Measurements from ENCODE around the gene RAB6C.
"Not testable (repeated sequence)": the region's sequence is repeated elsewhere in the genome, so short reads cannot be mapped to it uniquely, and the experiment has no call there.

RAB6C gene

DNA sequence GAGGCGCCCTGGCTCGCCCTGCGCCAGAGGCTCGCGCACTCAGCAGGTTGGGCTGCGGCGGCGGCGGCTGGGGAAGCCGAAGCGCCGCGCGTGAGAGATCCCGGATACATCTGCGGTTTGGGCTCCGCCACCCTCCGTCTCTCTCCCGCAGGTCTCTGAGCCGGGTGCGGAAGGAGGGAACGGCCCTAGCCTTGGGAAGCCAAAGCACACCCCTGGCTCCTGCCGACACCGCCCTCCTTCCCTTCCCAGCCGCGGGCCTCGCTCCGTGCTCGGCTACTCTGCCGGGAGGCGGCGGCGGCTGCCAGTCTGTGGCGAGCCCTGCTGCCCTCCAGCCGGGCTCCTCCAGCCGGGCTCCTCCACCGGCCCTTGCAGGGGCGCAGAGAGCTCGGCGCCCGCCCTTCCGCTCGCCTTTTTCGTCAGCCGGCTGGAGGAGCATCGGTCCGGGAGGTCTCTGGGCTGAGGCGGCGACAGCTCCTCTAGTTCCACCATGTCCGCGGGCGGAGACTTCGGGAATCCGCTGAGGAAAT lies at the start of gene RAB6C:
Gene RAB6C (plus strand): TSS at position 38 of the 527 bp plus-strand sequence. CDS start 450 bp downstream, at position 488.
- DNase-seq = not testable (repeated sequence)

- DNase-seq = no peak
Observed at GRCh38 chr2:129930451-129930850, 49.0 kb upstream of the RAB6C start.

DNA sequence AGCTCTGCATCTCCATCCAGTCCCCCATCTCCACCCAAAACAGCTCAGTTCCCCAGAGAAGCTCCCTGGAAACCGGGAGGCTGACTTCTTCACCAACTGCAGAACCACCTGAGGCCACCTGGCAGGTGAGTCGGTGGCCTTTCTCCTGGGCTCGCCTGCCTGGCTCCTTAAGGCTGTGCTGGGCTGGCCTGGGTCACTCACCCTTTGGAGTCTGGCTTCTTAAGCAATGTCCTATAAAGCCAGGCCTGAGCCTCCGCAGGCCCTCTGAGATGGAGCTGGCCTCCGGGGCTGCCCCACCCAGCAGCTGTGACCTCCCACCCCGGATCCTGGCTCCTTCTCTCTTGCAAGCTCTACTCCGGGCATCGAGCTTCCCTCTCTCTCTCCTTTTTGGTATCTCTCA lies 46.1 kb upstream of the RAB6C start:
- DNase-seq = not testable (repeated sequence)

DNA sequence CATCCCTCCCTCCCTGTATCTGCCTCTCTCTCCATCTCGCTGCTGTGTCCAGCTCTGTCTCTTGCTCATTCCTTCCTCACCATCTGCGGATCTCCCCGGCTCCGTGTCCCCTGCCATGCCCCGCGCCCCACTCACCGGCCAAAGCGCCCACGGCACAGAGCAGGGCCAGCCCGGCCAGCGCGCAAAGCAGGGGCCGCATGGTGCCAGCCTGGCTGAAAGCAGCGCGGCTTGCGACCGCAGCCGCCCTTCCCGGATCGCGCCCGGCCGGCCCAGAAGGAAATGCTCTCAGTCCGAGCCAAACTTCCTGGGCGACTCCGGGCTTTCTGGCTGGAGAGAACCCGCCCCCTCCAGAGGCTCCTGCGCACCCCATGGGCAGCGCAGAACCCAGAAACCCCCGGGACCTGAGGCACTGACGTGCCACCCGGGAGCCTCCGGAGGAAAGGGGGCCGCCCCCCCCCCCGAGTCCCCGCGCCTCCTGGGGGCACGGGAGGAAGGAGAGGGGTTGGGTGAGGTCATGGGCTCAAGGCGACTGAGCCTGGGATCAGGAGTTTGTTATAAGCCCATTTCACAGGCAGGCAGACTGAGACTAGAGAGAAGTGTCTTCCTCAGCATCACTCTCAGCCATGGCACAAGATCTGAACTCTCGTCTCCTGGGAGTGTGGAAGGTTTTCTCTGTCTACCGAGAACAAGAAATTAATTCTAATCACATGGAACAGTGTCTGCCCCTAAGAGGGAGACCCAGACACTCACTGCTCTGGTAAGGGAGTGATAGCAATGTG lies 45.2 kb upstream of the RAB6C start:
- no peak for DNase-seq

DNA sequence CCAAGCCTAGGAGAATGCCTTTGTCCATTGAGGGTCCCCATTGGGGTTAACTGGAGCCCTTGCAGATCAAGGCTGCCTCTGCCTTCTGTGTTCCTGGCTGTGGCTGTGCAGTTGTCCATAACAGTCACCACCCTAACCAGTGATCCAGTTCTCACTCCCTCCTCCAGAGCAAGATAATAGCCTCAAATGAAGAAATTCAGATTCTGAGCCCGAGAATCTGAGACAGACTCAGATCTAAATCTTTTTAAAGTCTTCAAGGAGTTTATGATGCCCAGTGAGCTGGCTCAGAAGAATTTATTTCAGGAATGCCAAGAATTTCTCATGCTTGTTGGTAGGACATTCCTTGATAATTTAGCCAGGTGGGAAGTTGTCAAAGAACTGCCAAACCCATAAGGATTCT lies 44.3 kb upstream of the RAB6C start:
- no peak for DNase-seq

GRCh38 chr2:129936334-129936934 lies 43.0 kb upstream of the RAB6C start:
- DNase-seq = no peak

DNA sequence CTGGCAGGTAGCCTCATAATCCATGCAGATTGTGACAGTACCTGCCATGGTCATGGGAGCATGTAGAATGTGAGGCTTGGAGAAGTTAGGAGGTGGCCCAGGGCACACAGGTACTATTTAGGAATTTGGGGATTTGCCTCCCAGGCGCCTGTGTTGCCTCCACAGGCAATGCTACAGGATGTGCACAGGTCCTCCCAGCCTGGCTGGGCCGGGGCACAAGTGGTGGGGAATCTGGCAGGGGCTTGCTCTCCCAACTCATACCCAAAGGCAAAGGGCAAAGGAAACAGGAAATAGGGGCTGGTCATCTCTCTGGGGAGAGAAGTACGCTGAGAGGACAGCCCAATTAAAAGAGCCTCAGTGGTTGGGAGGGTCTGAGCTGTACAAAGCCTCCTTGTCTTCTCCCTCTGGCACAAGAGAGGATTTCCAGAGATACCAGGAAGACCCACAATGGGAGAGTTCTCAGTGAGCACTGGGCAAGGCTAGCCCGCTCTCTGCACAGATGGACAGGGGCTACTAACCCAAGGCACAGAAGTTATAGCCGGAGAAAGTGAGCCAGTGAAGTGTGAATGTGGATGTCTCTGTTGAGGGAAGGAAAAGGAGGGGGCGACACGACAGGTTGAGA lies 40.5 kb upstream of the RAB6C start:
- not testable (repeated sequence) for DNase-seq

DNA sequence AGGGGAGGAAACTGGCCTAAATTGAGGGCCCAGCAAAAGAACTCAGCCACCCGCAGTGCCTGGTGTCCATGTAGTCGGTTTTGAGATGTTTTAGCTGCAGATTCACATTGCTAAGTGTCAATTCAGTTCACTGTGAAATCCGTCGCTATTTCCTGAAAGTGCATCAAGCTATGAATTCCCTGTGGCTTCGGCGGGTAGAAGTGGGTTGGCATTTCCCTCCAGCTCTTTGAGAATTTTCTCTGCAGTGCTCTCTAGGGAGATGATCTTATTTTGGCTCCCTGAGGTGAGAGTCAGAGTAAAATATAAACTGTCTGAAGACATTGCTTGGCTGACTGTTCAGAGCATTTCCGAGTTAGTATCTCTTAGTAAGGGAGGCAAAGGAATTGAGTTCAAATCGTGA lies 36.0 kb upstream of the RAB6C start:
- not testable (repeated sequence) for DNase-seq

- no peak for DNase-seq
Observed at GRCh38 chr2:129945557-129945956, 33.9 kb upstream of the RAB6C start.

GRCh38 chr2:129947712-129948111 lies 31.8 kb upstream of the RAB6C start:
- not testable (repeated sequence) for DNase-seq

DNA sequence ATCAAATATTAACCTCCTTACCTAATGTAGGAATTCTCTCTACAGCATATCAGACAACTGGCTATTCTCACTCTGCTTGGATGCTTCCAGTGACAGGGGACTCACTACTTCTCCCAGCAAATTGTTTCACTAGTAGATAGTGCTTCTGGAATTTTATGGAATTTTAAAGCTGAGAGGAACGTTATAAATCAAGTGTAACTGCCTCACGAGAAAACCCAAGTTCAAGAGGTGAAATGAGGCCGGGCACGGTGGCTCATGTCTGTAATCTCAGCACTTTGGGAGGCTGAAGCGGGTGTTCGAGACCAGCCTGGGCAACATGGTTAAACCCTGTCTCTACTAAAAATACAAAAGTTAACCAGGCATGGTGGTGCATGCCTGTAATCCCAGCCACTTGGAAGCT lies 23.3 kb upstream of the RAB6C start:
- DNase-seq = not testable (repeated sequence)

DNA sequence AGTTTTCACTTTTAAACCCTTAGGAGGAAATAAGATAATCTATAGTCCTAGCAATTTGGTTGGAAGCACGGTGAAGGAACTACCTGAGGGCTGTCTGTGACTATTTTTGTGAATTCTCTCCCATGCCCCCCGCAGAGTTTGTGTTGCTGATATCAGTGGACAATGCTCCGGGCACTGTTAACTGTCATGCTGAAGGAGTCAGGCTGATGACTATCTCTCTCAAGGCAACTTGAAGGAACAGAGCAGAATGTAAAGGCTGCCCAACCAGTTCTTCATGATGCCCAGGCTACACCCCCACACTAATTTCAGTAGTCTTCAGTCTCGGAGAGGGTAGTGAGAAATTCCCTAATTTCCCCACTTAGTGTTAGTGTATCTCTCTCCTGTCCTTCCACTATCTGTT lies 21.6 kb upstream of the RAB6C start:
- DNase-seq = no peak

DNA sequence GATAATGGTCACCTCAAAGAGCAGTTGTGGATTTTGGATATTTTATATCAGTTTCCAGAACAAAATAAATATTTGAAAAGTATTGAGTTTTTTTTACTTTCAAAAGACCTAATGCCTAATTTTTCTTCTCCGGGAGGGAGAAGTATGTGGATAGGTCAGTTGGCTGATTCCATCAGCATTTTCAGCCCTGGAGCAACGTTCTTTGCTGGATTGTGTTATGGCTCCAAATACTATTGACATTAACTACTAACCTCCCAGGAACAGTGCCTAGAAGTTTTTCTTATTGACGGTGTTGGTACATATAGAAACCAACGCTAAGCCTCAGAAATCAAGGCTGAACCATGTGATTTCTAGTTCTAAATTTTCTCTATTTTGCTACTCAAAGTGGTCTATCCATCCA lies 20.7 kb upstream of the RAB6C start:
- DNase-seq = not testable (repeated sequence)

- not testable (repeated sequence) for DNase-seq
Observed at GRCh38 chr2:129968605-129969004, 10.9 kb upstream of the RAB6C start.

DNA sequence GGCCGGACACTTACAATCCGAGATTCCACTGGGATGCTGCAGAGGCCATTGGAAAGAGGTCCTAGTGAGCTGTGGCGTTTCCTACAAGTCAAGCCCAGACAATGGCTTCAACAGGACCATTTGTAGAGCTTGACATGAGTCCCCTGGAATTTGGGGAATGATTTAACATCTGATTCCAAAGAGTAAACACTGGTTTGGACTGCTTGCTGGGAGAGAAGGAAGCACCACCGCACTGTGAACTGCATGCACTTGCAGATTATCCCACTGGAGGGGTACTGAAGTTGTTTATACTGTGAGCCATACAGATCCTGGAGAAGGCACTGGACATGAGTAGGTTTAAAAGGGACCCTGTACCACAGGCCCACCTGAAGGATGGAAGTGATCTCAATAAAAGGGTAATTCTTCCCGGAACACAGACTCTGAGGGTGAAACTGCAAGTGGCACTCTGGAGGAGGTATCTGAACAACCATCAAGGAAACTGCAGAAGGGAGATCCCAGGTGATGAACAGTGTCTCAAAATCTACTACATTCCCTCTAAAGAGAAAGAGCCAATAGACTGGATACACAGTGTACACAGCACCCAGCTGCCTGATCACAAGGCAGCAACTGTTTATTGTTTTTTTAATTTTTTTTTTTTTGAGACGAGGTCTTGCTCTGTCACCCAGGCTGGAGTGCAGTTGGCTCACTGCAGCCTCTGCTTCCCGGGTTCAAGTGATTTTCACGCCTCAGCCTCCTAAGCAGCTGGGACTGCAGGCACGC lies 4.3 kb upstream of the RAB6C start:
- no peak for DNase-seq

DNA sequence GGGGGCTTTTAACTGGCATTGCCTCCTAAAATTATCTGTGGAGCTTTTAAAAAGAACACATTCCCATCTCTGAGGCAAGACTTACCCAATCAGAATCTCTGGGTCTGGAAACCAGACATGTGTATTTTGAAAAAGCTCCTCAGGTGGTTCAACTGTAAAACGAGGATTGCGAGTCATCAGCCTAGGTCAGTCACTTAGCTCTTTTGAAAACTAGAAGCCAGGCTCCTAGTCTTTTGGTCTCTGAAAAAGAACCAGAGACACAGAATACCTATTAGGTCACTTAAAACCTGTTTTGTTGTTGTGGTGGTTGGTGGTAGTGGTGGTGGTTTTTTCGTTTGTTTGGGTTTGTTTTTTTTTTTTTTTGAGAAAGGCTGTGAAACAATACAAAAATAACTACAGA lies 2.5 kb upstream of the RAB6C start:
- DNase-seq = not testable (repeated sequence)

DNA sequence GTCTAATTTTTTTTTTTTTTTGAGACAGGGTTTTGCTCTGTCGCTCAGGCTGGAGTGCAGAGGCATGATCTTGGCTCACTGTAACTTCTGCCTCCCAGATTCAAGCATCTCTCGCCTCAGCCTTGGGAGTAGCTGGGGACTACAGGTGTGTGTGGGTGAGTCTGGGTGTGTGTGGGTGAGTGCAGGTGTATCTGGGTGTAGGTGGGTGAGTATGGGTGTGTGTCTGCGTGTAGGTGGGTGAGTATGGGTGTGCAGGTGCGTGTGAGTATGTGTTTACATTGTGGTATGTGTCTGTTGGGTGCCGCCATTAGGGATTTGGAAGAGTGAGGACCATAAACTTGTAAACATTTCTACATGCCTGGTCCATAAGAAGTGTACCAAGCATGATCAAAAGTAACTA lies 1.5 kb upstream of the RAB6C start:
- no peak for DNase-seq

DNA sequence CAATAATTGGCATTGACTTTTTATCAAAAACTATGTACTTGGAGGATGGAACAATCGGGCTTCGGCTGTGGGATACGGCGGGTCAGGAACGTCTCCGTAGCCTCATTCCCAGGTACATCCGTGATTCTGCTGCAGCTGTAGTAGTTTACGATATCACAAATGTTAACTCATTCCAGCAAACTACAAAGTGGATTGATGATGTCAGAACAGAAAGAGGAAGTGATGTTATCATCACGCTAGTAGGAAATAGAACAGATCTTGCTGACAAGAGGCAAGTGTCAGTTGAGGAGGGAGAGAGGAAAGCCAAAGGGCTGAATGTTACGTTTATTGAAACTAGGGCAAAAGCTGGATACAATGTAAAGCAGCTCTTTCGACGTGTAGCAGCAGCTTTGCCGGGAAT lies 780 bp downstream of the RAB6C start:
- not testable (repeated sequence) for DNase-seq

DNA sequence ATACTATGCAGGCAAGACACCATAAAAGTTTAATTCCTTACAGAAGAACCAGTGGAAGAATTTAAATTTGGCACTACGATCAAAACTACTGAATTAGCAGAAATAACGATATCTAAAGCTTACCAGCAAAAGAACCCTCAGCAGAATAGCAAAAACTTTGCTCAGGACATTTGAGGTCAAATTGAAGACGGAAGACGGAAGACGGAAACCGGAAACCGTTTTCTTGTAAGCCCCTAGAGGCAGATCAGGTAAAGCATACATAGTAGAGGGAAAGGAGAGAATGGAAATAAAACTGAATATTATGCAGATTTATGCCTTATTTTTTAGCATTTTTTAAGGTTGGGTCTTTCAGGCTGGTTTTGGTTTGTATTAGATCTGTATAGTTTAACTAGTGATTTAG lies 2.2 kb downstream of the RAB6C start:
- not testable (repeated sequence) for DNase-seq

DNA sequence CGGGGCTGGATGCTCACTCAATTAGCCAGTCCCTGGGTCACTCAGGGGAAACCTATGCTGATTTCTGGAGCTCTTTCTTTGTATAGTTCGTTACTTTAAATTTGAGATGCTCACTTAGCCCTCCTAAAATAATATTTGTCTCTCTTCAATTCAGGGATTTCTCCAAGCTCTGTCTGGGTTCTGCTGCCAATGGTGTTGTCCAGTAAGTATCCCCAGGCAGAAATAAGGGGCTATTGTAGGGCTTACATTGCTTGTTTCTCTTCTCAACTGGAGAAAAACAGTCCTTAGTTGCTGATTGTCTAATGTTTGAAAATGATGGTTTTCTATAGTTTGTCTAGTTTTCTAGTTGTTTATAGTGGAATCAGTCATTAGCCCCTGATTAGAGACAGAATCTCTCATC lies 5.0 kb downstream of the RAB6C start:
- DNase-seq = no peak

GRCh38 chr2:129992415-129993006 lies 13.0 kb downstream of the RAB6C start:
- DNase-seq = not testable (repeated sequence)

DNA sequence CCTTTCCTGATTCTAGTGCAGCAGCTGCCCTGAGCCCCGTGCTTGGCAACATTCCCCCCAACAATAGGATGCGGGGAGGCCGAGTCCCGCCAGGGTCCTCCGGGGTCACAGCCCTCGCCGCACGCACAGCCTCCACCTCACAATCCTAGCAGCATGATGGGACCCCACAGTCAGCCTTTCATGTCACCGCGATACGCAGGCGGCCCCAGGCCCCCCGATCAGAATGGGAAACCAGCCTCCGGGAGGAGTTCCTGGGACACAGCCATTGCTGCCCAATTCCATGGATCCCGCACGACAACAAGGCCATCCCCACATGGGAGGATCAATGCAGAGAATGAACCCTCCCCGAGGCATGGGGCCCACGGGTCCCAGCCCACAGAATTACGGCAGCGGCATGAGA lies 13.7 kb downstream of the RAB6C start:
- not testable (repeated sequence) for DNase-seq

Measured in left hindlimb (tissue), 1 donor.